Measurements from ENCODE around the gene ZNF768. TPM values are rescaled to one million over a fixed set of nuclear protein-coding genes. Genes with fewer than 3 reads are reported as not detected.
A peak's percentile ranks its signal among the peaks of the same experiment; 100 is the strongest.

ZNF768 gene
- total RNA-seq, 4 donors from 2014 or later, result 19.8 to 64.8 (median 54.1) TPM

DNA sequence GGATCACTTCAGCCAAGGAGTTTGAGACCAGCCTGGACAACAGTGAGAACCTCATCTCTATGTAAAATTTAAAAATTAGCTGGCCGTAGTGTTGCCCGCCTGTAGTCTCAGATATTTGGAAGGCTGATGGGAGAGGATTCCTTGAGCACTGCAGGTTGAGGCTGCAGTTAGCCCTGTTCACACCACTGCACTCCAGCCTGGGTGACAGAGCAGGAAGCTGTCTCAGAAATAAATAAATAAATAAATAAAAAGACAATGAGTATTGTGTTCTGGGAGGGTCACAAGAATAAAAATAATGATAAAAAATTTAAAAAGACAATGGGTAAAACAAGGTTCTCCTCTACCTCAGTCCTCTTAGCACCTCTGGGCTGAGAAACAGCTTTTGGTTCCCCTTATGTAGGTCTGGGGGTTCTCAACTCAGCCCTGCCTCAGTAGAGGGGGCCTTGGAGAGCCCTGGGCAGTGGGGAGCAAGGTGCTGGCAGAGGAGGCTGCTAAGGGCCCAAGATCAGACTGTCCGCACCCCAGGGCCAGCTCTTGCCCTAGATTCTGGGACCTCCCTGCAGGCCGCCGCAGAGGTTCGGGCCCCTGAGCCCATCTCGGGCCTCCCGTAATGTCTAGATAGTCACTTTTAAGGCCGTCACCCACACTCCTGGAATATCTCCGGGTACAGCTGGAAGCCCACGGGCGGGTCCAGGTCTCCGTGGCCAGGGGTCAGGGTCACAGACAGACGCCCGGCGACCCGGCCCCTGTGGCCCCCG is 28.4 kb upstream of the ZNF768 start:
- Histone ChIP-seq H3K4me3 (no peak overlapping the region), H3K4me1 (peaks cover 0 to 28% (median 5%) of the 10 kb centered on the region in 4 donors), H3K27ac (no peak overlapping the region), H3K27me3 (no peaks in the 10 kb centered on the region), H3K9me3 (no peaks in the 10 kb centered on the region), H3K36me3 (peaks cover 0 to 27% (median 0%) of the 10 kb centered on the region in 3 donors)
- no peak for TF ChIP-seq POLR2A (IDR thresholded peaks at IDR 0.05)
- TF ChIP-seq, protein P1, sequence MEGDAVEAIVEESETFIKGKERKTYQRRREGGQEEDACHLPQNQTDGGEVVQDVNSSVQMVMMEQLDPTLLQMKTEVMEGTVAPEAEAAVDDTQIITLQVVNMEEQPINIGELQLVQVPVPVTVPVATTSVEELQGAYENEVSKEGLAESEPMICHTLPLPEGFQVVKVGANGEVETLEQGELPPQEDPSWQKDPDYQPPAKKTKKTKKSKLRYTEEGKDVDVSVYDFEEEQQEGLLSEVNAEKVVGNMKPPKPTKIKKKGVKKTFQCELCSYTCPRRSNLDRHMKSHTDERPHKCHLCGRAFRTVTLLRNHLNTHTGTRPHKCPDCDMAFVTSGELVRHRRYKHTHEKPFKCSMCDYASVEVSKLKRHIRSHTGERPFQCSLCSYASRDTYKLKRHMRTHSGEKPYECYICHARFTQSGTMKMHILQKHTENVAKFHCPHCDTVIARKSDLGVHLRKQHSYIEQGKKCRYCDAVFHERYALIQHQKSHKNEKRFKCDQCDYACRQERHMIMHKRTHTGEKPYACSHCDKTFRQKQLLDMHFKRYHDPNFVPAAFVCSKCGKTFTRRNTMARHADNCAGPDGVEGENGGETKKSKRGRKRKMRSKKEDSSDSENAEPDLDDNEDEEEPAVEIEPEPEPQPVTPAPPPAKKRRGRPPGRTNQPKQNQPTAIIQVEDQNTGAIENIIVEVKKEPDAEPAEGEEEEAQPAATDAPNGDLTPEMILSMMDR (IDR thresholded peaks at IDR 0.05), result no peak
- DNase-seq, result no peak

DNA sequence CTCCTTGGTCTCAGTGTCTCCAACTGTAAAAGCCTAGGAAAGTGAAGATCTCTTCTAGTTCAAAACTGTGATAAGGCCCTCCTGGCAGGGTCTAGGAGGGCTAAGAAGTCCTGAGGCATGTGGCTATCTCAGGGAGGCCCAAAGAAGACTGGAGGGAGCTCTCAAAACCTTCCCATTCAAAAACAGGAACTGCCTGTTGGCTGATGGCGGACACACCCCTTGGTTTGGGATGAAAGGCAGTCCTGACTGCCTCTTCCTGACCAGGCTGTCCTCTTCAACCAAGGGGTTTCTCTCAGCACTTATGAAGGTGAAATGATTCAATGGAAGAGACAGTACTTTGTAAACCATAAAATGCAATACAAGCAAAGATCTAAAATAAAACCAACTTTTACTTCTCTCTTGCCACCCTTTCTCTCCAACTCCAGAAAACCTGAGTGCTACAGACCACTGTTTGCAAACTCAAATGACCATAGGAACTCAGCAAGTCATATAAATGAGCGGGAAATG is 27.1 kb upstream of the ZNF768 start:
- H3K36me3 ChIP-seq, result peaks cover 0 to 27% (median 0%) of the 10 kb centered on the region in 3 donors
- peak overlapping the region in 1 of 4 donors; percentile 5 for H3K27ac ChIP-seq
- peaks cover 0 to 25% (median 5%) of the 10 kb centered on the region in 4 donors for H3K4me1 ChIP-seq
- TF ChIP-seq, protein P1 (IDR thresholded peaks at IDR 0.05), result no peak
- no peak for TF ChIP-seq POLR2A (IDR thresholded peaks at IDR 0.05)
- no peaks in the 10 kb centered on the region for H3K27me3 ChIP-seq
- H3K4me3 ChIP-seq, result no peak overlapping the region
- DNase-seq, result no peak
- H3K9me3 ChIP-seq, result no peaks in the 10 kb centered on the region

DNA sequence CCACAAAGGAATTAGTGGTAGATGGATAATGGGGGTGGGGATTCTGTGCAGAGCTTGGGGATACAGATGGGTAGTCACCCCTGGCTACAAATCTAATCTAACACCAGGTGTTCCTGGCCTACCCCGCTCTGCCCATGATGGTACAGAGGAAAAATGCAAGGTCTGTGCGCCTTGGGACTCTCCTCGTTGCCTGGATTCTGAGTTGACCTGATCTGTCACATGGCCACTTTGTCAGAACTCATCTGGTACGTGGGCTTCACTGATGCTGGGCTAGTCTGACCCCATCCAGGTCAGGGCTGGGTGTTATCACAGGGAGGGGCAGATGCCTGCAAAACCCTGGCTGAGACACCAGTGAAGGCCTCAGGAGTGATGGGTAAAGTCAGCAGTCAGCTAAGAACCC is 26.6 kb upstream of the ZNF768 start:
- Histone ChIP-seq H3K27ac (peak overlapping the region in 2 of 4 donors; percentile 5 to 19), H3K27me3 (no peaks in the 10 kb centered on the region), H3K36me3 (peaks cover 0 to 27% (median 0%) of the 10 kb centered on the region in 3 donors), H3K4me1 (peaks cover 0 to 29% (median 5%) of the 10 kb centered on the region in 4 donors), H3K4me3 (no peak overlapping the region), H3K9me3 (no peaks in the 10 kb centered on the region)
- TF ChIP-seq POLR2A (IDR thresholded peaks at IDR 0.05), result no peak
- TF ChIP-seq, protein P1 (IDR thresholded peaks at IDR 0.05), result no peak
- no peak for DNase-seq

DNA sequence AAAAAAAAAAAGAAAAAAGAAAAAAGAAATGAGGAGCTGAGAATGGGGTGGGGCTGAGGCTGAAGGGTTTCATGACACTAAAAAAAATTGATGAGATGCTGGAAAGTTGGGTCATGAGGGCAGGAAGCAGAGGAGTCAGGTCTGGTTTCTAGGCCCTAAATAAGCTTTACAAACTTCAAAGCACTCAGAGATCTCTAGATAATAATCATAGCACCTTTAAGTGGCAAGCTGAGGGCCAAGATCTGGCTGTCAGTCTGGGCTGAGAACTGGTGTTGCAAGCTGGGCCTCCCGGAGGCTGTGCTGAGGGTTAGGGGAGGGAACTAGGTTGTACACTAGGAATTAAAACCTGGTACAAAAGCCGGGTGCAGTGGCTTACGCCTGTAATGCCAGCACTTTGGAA is 25.4 kb upstream of the ZNF768 start:
- peak in 2 of 3 donors; percentile 36 to 53 for DNase-seq
- Histone ChIP-seq H3K27me3 (no peaks in the 10 kb centered on the region), H3K27ac (peak overlapping the region in 3 of 4 donors; percentile 3 to 22 (median 18)), H3K9me3 (no peaks in the 10 kb centered on the region), H3K36me3 (peaks cover 0 to 27% (median 0%) of the 10 kb centered on the region in 3 donors), H3K4me3 (no peak overlapping the region), H3K4me1 (peaks cover 0 to 22% (median 3%) of the 10 kb centered on the region in 4 donors)
- TF ChIP-seq, protein P1 (IDR thresholded peaks at IDR 0.05), result no peak
- no peak for TF ChIP-seq POLR2A (IDR thresholded peaks at IDR 0.05)

DNA sequence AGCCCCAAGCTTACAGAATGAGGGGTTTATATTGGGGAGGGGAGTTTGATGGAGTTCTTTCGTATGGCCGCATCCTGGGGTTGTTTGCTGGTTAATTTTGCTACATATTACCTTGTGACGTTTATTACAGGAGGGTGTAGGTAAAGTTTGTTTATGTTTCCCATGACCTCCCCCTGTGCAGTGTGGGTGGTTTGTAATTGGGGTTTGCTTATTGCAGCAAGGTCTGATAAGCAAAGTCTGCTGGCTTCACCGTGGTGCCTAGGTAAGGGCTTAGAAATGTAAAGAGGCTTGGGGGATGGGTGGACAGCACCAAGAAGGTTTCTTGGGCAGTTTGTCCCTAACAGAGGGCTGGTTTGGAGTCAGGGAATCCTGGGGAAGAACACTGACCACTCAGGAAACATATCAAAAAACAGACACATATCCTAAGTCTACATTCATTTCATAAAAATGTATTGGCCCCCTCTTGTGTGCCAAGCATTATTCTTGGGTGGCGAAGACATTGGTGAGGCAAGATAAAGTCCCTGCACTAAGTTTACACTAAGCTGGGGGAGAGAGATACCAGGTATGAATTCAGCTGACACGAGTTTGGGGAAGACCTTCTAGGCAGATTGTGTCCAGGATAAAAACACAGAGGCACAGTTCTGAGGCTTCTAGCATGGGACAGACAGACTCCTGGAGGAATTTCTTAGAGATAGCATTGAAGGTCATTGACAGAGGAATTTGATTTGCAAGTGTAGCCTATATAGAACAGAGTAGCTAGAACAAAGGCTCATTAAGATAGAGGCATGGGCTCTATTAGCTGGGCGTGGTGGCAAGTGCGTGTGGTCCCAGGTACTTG is 22.3 kb upstream of the ZNF768 start:
- Histone ChIP-seq H3K9me3 (no peaks in the 10 kb centered on the region), H3K4me1 (peaks cover 0 to 12% (median 2%) of the 10 kb centered on the region in 4 donors), H3K36me3 (no peaks in the 10 kb centered on the region), H3K27ac (peak overlapping the region in 2 of 4 donors; percentile 2 to 16), H3K4me3 (no peak overlapping the region), H3K27me3 (no peaks in the 10 kb centered on the region)
- DNase-seq, result no peak
- TF ChIP-seq, protein P1 (IDR thresholded peaks at IDR 0.05), result no peak
- no peak for TF ChIP-seq POLR2A (IDR thresholded peaks at IDR 0.05)
